Measurements from ENCODE around the gene KLK11.
A peak's percentile ranks its signal among the peaks of the same experiment; 100 is the strongest.
"Not testable (repeated sequence)": the region's sequence is repeated elsewhere in the genome, so short reads cannot be mapped to it uniquely, and the experiment has no call there.

KLK11 gene

GRCh38 chr19:51000981-51001380, 25.4 kb downstream of the KLK11 start:
- Mint-ChIP-seq H3K4me3 (no peak overlapping the region), H3K27ac (no peak overlapping the region), H3K27me3 (peaks cover 70% of the 10 kb centered on the region), H3K4me1 (no peaks in the 10 kb centered on the region), H3K9me3 (no peaks in the 10 kb centered on the region)
- ATAC-seq (no peak), DNase-seq (no peak)

GRCh38 chr19:51000426-51000825, 26.0 kb downstream of the KLK11 start:
- DNase-seq (no peak), ATAC-seq (no peak)
- Mint-ChIP-seq H3K27ac (no peak overlapping the region), H3K4me1 (no peaks in the 10 kb centered on the region), H3K9me3 (no peaks in the 10 kb centered on the region), H3K27me3 (peaks cover 68% of the 10 kb centered on the region), H3K4me3 (no peak overlapping the region)

GRCh38 chr19:50998686-50999085, 27.7 kb downstream of the KLK11 start:
- Mint-ChIP-seq H3K4me3 (no peak overlapping the region), H3K4me1 (no peaks in the 10 kb centered on the region)

GRCh38 chr19:50998061-50998460, 28.4 kb downstream of the KLK11 start:
- Mint-ChIP-seq H3K27me3 (peaks cover 50% of the 10 kb centered on the region), H3K9me3 (no peaks in the 10 kb centered on the region)

More at GRCh38 chr19:50998686-50999085, 27.7 kb downstream of the KLK11 start:
- peaks cover 56% of the 10 kb centered on the region for H3K27me3 Mint-ChIP-seq
- H3K27ac Mint-ChIP-seq: no peak overlapping the region
- DNase-seq (no peak), ATAC-seq (no peak)
- no peaks in the 10 kb centered on the region for H3K9me3 Mint-ChIP-seq

GRCh38 chr19:50994129-50994528, 32.3 kb downstream of the KLK11 start:
- H3K4me1 Mint-ChIP-seq: no peaks in the 10 kb centered on the region
- peaks cover 0 to 8% of the 10 kb centered on the region in 2 donors for H3K9me3 Mint-ChIP-seq
- ATAC-seq (no peak), DNase-seq (no peak)
- H3K4me3 Mint-ChIP-seq: no peak overlapping the region
- H3K27ac Mint-ChIP-seq: no peak overlapping the region
- peaks cover 36% of the 10 kb centered on the region for H3K27me3 Mint-ChIP-seq

More at GRCh38 chr19:50998061-50998460, 28.4 kb downstream of the KLK11 start:
- H3K4me1 Mint-ChIP-seq: no peaks in the 10 kb centered on the region
- no peak overlapping the region for H3K4me3 Mint-ChIP-seq
- no peak overlapping the region for H3K27ac Mint-ChIP-seq
- no peak for ATAC-seq
- DNase-seq: no peak

GRCh38 chr19:50992666-50993035, 33.8 kb downstream of the KLK11 start:
- no peak for ATAC-seq
- H3K4me3 Mint-ChIP-seq: no peak overlapping the region

GRCh38 chr19:50984416-50984815, 42.0 kb downstream of the KLK11 start:
- not testable (repeated sequence) for H3K9me3 Mint-ChIP-seq, H3K4me1 Mint-ChIP-seq, ATAC-seq, DNase-seq, H3K4me3 Mint-ChIP-seq
- H3K27ac Mint-ChIP-seq: peak overlapping the region in 1 of 2 donors; percentile 4
- peaks cover 80% of the 10 kb centered on the region for H3K27me3 Mint-ChIP-seq

More at GRCh38 chr19:50992666-50993035, 33.8 kb downstream of the KLK11 start:
- H3K4me1 Mint-ChIP-seq: no peaks in the 10 kb centered on the region
- DNase-seq: no peak
- peaks cover 0 to 8% of the 10 kb centered on the region in 2 donors for H3K9me3 Mint-ChIP-seq
- peaks cover 34% of the 10 kb centered on the region for H3K27me3 Mint-ChIP-seq
- no peak overlapping the region for H3K27ac Mint-ChIP-seq

GRCh38 chr19:50983625-50984292, 42.7 kb downstream of the KLK11 start, which contains the start of gene KLK7:
Gene KLK7, minus strand, starts transcription at chr19:50983917. Its CDS starts 1,518 bp downstream, at chr19:50982399.
- Mint-ChIP-seq H3K27ac (peak within 1 kb of the TSS in 1 of 2 donors; percentile 4), H3K27me3 (peaks cover 84% of the 10 kb centered on the region), H3K4me1 (no peaks in the 10 kb centered on the region), H3K4me3 (no peak within 1 kb of the TSS), H3K9me3 (no peaks in the 10 kb centered on the region)
- ATAC-seq: no peak
- DNase-seq: no peak

- no peak overlapping the region for H3K27ac Mint-ChIP-seq
- ATAC-seq: no peak
- H3K27me3 Mint-ChIP-seq: peaks cover 84% of the 10 kb centered on the region
- H3K9me3 Mint-ChIP-seq: no peaks in the 10 kb centered on the region
- DNase-seq: no peak
- no peaks in the 10 kb centered on the region for H3K4me1 Mint-ChIP-seq
- H3K4me3 Mint-ChIP-seq: no peak overlapping the region
These were observed 44.2 kb downstream of the KLK11 start for GRCh38 chr19:50982186-50982585.

GRCh38 chr19:50981587-50982146, 44.7 kb downstream of the KLK11 start:
- DNase-seq (no peak), ATAC-seq (no peak)
- Mint-ChIP-seq H3K9me3 (no peaks in the 10 kb centered on the region), H3K4me1 (no peaks in the 10 kb centered on the region), H3K27me3 (peaks cover 83% of the 10 kb centered on the region), H3K4me3 (no peak overlapping the region), H3K27ac (no peak overlapping the region)

GRCh38 chr19:50980208-50980607, 46.2 kb downstream of the KLK11 start:
- Mint-ChIP-seq H3K4me3 (no peak overlapping the region), H3K9me3 (no peaks in the 10 kb centered on the region), H3K27me3 (peaks cover 84% of the 10 kb centered on the region), H3K27ac (no peak overlapping the region), H3K4me1 (no peaks in the 10 kb centered on the region)
- DNase-seq (no peak), ATAC-seq (no peak)

- Mint-ChIP-seq H3K4me1 (no peaks in the 10 kb centered on the region), H3K27ac (no peak overlapping the region), H3K9me3 (no peaks in the 10 kb centered on the region), H3K4me3 (no peak overlapping the region), H3K27me3 (peaks cover 79% of the 10 kb centered on the region)
- DNase-seq: no peak
- ATAC-seq: no peak
These were observed 46.7 kb downstream of the KLK11 start for GRCh38 chr19:50979758-50980157.

GRCh38 chr19:50978772-50979390, 47.5 kb downstream of the KLK11 start:
- H3K4me3 Mint-ChIP-seq: no peak overlapping the region
- H3K27ac Mint-ChIP-seq: no peak overlapping the region
- H3K27me3 Mint-ChIP-seq: peaks cover 78% of the 10 kb centered on the region
- no peaks in the 10 kb centered on the region for H3K9me3 Mint-ChIP-seq
- no peaks in the 10 kb centered on the region for H3K4me1 Mint-ChIP-seq
- no peak for DNase-seq
- no peak for ATAC-seq

- H3K27ac Mint-ChIP-seq: no peak overlapping the region
- DNase-seq: no peak
- peaks cover 79% of the 10 kb centered on the region for H3K27me3 Mint-ChIP-seq
- H3K9me3 Mint-ChIP-seq: no peaks in the 10 kb centered on the region
- no peaks in the 10 kb centered on the region for H3K4me1 Mint-ChIP-seq
- no peak overlapping the region for H3K4me3 Mint-ChIP-seq
- ATAC-seq: no peak
These were observed 48.8 kb downstream of the KLK11 start for GRCh38 chr19:50977626-50978025.

- Mint-ChIP-seq H3K27me3 (peaks cover 78% of the 10 kb centered on the region), H3K9me3 (no peaks in the 10 kb centered on the region), H3K4me3 (no peak overlapping the region), H3K27ac (no peak overlapping the region), H3K4me1 (no peaks in the 10 kb centered on the region)
- DNase-seq (no peak), ATAC-seq (no peak)
These were observed 50.6 kb downstream of the KLK11 start for GRCh38 chr19:50975766-50976165.
